NCI-H69 (cell line): ENCODE data around the gene HMHB1.

Experiments
- DNase-seq: peaks from one replicate; lab custom pipeline; 2025; lab: John Stamatoyannopoulos, UW

HMHB1 gene

DNA sequence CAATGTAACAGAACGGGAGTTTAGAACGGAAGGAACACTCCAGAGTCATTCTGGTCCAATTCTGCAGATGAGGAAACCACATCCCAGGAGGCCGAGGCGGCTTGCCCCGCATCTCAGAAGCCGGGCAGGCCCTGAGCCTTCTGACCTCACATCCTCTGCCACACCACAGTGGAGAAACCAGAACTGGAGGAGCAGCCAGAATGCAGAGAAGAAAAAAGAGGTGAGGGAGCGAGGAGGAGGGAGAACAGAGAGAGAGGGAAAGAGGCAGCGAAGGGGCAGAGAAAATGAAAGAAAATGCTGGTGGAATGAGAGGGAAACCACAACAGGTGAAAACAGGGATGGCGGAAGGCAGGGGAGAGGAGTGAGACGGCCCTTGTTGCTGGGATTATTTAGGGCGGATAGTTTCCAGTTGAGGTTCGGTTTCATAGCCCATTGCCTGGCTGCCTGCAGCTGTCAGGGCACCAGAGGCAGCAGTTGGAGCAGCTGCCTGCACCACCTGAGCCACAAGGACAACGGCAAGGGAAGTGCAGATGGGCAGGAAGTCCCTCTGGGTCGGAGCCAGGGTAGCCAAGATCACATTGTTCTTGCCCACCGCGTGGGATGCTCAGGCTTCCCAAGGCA is at the start of gene HMHB1:
TSS of gene HMHB1 (plus strand) at position 77 of the 621 bp plus-strand sequence.
- DNase-seq: peak; percentile 85

DNA sequence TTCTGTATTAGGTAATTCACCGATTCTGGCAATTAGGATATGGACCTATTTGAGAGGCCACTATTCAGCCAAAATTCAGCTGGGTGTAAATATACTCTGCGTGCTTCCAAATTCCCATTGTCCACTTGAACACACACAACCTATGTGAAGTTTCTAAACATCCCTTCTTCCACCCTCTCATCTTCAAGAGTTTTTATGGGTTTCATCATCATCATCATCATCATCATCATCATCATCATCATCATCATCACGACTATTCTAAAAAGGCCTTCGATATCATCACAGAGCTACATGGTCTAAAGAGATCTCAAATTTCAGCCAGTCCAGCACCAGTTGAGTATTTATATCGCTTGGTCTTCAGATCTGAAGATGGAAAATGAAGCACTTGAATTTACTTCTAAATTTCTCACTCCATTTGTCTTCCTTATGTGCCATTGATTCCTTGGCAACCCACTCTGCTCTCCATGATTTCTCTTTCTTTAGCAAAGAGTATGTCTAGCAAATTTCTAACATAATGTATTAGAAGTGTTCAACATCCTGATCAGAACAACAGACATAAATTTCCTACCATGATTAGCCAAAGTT is 49.2 kb upstream of the HMHB1 start:
- no peak for DNase-seq

DNA sequence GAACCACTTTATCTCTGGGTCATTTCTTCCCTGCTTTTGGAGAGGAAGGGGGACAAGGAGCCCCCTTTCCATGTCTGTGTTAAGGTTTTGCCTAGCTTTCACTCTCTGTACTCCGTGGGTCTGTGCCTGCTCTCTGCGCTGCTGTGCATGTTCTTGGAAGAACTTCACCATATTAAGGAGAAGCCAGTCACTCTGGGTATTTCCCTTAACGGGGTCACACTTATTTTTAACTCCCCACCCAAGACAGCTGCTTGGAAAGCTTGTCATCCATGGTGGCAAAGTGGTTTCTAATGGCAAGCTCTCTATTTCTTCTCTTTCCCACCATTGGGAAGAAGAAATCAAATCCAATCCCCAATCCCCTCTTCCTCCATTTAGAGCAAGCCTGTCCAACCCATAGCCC is 44.8 kb upstream of the HMHB1 start:
- no peak for DNase-seq

- DNase-seq: no peak
These were observed 42.8 kb upstream of the HMHB1 start for GRCh38 chr5:143769026-143769786.

GRCh38 chr5:143770450-143770849 is 41.5 kb upstream of the HMHB1 start:
- no peak for DNase-seq

DNA sequence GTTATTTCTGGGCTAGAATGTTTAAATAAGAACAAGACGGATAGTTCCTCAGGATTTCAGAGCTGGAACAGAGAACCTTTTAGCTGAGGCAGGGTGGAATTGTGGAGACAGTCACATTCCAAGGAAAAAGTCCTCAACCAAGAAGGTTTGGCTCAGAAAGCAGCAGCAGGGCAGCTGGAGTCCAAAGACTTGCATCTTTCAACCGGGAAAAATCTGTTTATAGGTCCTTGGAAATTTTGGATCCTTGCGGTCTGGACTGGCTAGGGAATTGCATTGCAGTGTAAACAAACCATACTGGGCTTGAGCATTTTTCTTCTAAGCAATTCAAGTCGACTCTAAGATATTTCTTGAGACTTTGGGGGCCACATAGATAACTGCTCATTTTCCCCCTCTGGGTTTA is 40.8 kb upstream of the HMHB1 start:
- no peak for DNase-seq

GRCh38 chr5:143771602-143772001 is 40.4 kb upstream of the HMHB1 start:
- DNase-seq: peak; percentile 16

GRCh38 chr5:143772621-143773020 is 39.3 kb upstream of the HMHB1 start:
- no peak for DNase-seq

DNA sequence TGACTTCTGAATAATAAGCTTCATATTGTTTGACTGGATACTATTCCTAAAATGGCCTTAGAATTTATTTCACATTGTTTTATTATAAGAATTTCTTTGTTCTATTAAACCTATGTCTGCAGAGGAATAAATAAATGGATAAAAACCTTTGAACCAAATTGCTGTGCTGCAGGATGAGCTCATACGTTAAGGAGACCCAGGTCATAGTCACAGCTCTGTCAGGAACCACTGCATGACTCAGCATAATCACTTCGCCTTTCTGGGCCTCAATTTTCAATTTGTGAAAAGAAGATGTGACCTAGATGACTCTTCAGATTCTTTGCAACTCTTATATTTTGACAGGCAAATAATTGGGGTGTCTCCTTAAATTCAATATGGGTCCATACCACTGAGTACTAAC is 36.7 kb upstream of the HMHB1 start:
- DNase-seq: no peak

DNA sequence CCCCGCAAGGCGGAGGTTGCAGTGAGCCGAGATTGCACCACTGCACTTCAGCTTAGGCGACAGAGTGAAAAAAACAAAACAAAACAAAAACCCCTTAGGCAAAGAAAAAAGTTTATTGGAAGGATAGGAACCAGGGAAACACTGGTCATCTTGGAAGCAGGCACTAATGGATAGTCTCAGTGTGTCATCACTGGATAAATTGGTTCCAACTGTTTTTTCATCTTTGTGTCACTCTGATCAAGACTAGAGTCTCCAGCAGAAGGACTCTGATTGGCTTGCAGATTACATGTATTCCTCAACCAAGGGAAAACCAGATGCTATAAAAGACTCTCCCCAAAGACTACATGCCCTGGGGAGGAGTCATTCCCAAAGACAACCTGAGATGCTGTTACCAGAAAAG is 35.0 kb upstream of the HMHB1 start:
- no peak for DNase-seq

- no peak for DNase-seq
These were observed 32.5 kb upstream of the HMHB1 start for GRCh38 chr5:143779506-143779905.

DNA sequence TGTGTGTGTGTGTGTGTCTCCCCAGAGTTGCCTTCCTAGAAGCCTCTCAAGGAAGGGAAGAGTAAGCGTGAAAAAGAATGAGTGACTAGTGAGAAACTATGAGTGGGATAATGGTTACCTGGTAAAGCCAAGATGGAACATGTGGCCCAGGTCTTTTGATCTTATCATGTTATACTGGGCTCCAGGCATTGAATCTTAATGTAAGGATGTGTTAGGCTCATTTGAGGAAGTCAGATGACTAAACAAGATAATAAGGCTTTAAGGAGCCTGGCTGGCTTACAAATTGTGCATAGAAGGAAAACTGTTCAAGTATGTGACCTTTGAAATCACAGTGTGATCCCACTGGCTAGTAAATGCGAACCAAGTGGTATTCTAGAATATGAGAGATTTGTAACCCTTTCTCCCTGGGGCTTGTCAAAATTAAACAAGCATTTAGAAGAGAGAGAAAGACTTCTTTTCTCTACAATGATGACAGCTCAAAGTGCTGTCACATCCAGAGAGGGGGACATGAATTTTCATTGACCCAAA is 29.9 kb upstream of the HMHB1 start:
- no peak for DNase-seq

DNA sequence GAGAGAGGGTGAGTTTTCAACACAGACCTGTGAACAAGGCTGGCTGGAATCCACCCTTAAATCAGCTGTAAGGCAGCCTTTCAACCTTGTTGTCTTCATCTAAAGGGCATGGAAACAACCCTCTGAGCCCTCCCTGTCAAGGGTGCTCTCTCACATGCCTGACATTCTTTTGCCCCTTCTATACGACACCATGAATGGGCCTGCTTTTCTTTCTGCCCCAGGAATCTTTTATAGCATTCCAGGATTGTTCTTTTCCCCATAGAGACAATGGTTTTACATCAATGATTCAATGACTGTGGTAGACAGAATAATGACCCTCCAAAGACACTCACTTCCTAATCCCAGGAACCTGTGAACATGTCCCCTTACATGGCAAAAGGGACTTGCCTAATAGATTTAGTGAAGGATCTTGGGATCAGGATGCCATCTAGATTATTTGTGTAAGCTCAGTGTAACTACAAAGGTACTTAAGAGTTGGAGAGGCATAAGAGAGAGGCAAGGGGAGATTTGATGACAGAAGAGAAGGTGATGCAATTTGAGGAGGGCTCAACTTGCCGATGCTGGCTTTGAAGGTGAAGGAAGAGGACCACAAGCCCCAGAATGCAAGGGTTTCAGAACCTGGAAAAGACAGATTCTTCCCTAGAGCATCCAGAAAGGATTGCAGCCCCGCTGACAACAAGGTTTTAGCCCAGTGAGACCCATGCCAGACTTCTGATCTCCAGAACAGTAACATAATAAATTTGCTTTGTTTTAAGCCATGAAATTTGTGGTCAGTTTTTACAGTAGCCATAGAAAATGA is 29.2 kb upstream of the HMHB1 start:
- DNase-seq: no peak

GRCh38 chr5:143788401-143788800 is 23.6 kb upstream of the HMHB1 start:
- no peak for DNase-seq

- DNase-seq: peak; percentile 22
These were observed 21.4 kb upstream of the HMHB1 start for GRCh38 chr5:143790457-143791112.

DNA sequence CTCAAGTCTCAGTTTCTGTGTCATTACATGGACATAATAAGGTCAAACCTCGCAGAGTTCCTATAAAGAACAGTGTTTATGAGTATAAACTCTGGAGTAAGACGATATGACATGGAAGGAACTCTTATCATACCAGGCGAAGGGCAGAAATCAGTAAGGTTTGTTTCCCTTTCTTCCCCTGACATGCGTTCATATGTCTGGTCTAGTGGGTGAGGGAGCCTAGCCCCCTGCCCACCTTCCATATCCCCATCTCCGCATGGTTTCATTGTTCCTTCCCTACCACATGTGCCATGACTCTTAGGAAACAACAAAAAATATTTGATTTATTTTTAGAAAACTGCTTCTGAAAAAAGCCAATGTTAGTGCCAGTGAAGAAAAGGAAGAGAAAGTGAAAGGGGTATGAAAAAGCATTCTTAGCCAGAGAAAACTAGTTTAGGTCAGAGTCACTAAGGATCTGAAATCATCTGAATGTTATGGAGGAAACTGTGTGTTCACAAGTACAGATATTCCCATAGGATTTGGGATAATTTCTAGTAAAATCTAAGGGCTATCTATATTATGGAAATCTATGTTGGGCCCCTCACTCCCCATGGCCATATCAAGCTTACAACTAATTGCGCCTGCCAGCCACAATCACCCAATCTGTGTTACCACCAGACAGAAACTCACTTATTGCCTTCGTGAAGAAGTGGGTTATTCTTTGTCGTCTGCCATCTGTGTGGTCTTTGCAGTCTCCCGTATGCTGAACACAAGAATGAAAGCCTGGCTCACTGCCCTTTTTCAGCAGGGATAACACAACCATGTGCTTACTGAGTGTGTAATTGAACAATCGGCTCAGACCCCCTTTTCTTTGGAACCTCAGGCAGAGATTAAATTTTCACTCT is 19.9 kb upstream of the HMHB1 start:
- peak; percentile 84 for DNase-seq

DNA sequence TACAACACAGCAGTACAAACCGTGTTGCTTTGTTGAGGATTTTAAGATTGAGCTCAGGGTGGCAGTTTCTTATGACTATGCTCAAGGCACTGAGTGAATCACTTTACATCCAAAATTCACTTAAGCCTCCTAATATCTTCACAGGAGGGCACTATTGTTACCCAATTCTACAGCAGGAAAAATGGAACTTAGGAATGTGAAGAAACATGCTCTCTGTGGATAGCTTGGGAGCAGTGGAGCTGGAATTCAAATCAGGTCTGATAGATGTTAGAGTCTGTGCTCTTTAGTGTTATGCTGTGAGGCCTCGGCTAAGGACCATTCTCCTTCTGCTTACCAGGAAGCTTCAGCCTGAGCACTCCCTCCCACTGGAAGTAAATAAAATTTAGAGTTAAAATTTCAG is 18.7 kb upstream of the HMHB1 start:
- DNase-seq: no peak

- DNase-seq: no peak
These were observed 15.8 kb upstream of the HMHB1 start for GRCh38 chr5:143796125-143796524.

GRCh38 chr5:143796753-143797152 is 15.2 kb upstream of the HMHB1 start:
- DNase-seq: no peak

DNA sequence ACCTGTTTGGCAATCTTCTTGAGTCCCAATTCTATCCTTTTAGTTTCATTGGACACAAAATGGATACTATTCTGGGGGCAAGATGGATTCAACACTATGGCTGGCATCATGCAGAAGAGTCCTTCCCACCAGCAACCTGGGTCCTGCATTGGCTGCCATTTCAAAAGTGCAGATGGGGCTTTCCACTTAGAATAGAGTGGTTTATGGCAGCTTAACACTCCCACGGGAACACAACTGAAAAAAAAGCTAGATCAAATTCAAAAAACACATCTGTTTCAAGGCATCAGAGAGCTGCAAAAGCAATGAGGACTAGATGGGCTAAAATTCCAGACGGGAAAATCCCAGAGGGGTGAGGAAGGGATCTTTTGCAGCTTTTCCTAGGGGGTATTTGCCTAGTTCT is 11.2 kb upstream of the HMHB1 start:
- peak; percentile 78 for DNase-seq
